ENCODE results near the gene STARD9. TPM values are rescaled to one million over a fixed set of nuclear protein-coding genes. Genes with fewer than 3 reads are reported as not detected.

STARD9 gene
- total RNA-seq, 1 donor from 2014 or later: 35.1 TPM

DNA sequence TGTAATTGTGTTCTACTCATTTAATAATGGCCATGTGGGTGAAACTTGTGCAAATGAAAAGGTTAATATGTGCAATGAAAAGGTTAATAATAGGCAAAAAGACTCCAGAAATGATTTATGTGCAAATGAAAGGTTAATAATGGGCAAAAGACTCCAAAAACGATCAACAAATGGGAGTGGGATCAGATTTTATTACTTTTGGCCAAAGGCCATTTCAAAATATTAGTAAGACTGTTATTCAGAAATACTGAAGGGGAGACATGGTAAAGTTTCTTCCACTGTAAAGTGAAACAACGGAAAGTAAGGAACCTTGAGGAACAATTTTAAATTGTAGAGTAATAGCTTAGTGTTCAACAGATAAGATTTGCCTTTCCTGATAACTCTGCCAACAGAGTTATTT lies 40.7 kb downstream of the STARD9 start:
- peak overlapping the region; percentile 15 for H3K27ac ChIP-seq
- intact Hi-C loops (cut with DNase I): loop anchor here (5.0 kb wide), 1 partner anchor 836 kb away; no protein-coding TSS in a partner anchor
- H3K4me3 ChIP-seq: no peak overlapping the region
- no peaks in the 10 kb centered on the region for H3K9me3 ChIP-seq
- no peaks in the 10 kb centered on the region for H3K27me3 ChIP-seq
- peaks cover 6% of the 10 kb centered on the region for H3K4me1 ChIP-seq
- TF ChIP-seq POLR2AphosphoS5 (IDR thresholded peaks at IDR 0.05; ENCODE audit: insufficient read depth in 1 of 2, low read depth in 1 of 2) (no peak), POLR2A (IDR thresholded peaks at IDR 0.05) (no peak)
- TF ChIP-seq, protein P1, sequence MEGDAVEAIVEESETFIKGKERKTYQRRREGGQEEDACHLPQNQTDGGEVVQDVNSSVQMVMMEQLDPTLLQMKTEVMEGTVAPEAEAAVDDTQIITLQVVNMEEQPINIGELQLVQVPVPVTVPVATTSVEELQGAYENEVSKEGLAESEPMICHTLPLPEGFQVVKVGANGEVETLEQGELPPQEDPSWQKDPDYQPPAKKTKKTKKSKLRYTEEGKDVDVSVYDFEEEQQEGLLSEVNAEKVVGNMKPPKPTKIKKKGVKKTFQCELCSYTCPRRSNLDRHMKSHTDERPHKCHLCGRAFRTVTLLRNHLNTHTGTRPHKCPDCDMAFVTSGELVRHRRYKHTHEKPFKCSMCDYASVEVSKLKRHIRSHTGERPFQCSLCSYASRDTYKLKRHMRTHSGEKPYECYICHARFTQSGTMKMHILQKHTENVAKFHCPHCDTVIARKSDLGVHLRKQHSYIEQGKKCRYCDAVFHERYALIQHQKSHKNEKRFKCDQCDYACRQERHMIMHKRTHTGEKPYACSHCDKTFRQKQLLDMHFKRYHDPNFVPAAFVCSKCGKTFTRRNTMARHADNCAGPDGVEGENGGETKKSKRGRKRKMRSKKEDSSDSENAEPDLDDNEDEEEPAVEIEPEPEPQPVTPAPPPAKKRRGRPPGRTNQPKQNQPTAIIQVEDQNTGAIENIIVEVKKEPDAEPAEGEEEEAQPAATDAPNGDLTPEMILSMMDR (IDR thresholded peaks at IDR 0.05): no peak
- no peaks in the 10 kb centered on the region for H3K36me3 ChIP-seq
- DNase-seq (ENCODE audit: extremely low spot score in 2 of 2): no peak

- no peak for DNase-seq (ENCODE audit: extremely low spot score in 2 of 2)
- Histone ChIP-seq H3K9me3 (no peaks in the 10 kb centered on the region), H3K4me3 (no peak overlapping the region), H3K4me1 (peaks cover 6% of the 10 kb centered on the region), H3K27ac (no peak overlapping the region), H3K27me3 (no peaks in the 10 kb centered on the region), H3K36me3 (no peaks in the 10 kb centered on the region)
- TF ChIP-seq, protein P1 (IDR thresholded peaks at IDR 0.05): no peak
- TF ChIP-seq POLR2A (IDR thresholded peaks at IDR 0.05) (no peak), POLR2AphosphoS5 (IDR thresholded peaks at IDR 0.05; ENCODE audit: insufficient read depth in 1 of 2, low read depth in 1 of 2) (no peak)
- intact Hi-C loops (cut with DNase I): loop anchor here (5.0 kb wide), 1 partner anchor 832 kb away; no protein-coding TSS in a partner anchor
Observed at GRCh38 chr15:42619656-42620371, 44.4 kb downstream of the STARD9 start.

GRCh38 chr15:42621386-42621785 lies 46.0 kb downstream of the STARD9 start:
- no peak overlapping the region for H3K27ac ChIP-seq
- H3K9me3 ChIP-seq: no peaks in the 10 kb centered on the region
- DNase-seq (ENCODE audit: extremely low spot score in 2 of 2): no peak
- H3K36me3 ChIP-seq: no peaks in the 10 kb centered on the region
- no peak overlapping the region for H3K4me3 ChIP-seq
- no peak for TF ChIP-seq POLR2AphosphoS5 (IDR thresholded peaks at IDR 0.05; ENCODE audit: insufficient read depth in 1 of 2, low read depth in 1 of 2)
- no peaks in the 10 kb centered on the region for H3K27me3 ChIP-seq
- intact Hi-C loops (cut with DNase I): no loop called here
- no peaks in the 10 kb centered on the region for H3K4me1 ChIP-seq

- H3K4me1 ChIP-seq: no peaks in the 10 kb centered on the region
- no peak for DNase-seq (ENCODE audit: extremely low spot score in 2 of 2)
- no peak overlapping the region for H3K4me3 ChIP-seq
- no peaks in the 10 kb centered on the region for H3K27me3 ChIP-seq
- TF ChIP-seq POLR2AphosphoS5 (IDR thresholded peaks at IDR 0.05; ENCODE audit: insufficient read depth in 1 of 2, low read depth in 1 of 2) (no peak), POLR2A (IDR thresholded peaks at IDR 0.05) (no peak)
- TF ChIP-seq, protein P1 (IDR thresholded peaks at IDR 0.05): no peak
- H3K27ac ChIP-seq: no peak overlapping the region
- H3K9me3 ChIP-seq: no peaks in the 10 kb centered on the region
- intact Hi-C loops (cut with DNase I): no loop called here
- H3K36me3 ChIP-seq: no peaks in the 10 kb centered on the region
Observed at GRCh38 chr15:42621996-42622925, 46.9 kb downstream of the STARD9 start.

GRCh38 chr15:42623951-42624350 lies 48.5 kb downstream of the STARD9 start:
- Histone ChIP-seq H3K27me3 (no peaks in the 10 kb centered on the region), H3K27ac (no peak overlapping the region), H3K4me1 (no peaks in the 10 kb centered on the region), H3K36me3 (no peaks in the 10 kb centered on the region), H3K4me3 (no peak overlapping the region), H3K9me3 (no peaks in the 10 kb centered on the region)
- no peak for DNase-seq (ENCODE audit: extremely low spot score in 2 of 2)
- intact Hi-C loops (cut with DNase I): no loop called here
- TF ChIP-seq POLR2A (IDR thresholded peaks at IDR 0.05): no peak
- TF ChIP-seq, protein P1 (IDR thresholded peaks at IDR 0.05): no peak
- TF ChIP-seq POLR2AphosphoS5 (IDR thresholded peaks at IDR 0.05; ENCODE audit: insufficient read depth in 1 of 2, low read depth in 1 of 2): no peak
